AG20443 (cell line): ENCODE measurements around the gene KIF1A.

Source experiments
- DNase-seq: peaks from one replicate; pipeline ENCODE4 v3.0.0; 2012; ENCODE audit warnings: low spot score, mixed read lengths

KIF1A gene

DNA sequence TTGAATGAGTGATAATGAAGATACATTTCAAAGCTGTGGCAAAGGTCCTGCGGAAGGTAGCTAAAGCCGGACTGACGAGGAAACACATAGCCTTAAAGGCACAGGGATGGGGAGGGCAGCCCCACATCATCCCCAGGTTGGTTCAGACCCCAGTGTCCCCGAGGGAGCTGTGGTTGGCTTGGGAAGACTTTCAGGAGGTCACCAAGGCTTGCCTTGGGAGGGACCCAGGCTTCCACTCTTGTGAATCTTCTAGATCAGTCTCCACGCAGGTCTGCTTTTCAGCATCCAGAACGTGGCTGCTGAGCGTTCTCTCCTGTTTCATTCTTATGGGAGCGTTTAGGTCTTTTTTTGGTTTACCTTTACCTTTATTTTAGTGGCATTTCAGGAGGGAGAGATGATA lies 16.8 kb downstream of the KIF1A start:
- no peak for DNase-seq

DNA sequence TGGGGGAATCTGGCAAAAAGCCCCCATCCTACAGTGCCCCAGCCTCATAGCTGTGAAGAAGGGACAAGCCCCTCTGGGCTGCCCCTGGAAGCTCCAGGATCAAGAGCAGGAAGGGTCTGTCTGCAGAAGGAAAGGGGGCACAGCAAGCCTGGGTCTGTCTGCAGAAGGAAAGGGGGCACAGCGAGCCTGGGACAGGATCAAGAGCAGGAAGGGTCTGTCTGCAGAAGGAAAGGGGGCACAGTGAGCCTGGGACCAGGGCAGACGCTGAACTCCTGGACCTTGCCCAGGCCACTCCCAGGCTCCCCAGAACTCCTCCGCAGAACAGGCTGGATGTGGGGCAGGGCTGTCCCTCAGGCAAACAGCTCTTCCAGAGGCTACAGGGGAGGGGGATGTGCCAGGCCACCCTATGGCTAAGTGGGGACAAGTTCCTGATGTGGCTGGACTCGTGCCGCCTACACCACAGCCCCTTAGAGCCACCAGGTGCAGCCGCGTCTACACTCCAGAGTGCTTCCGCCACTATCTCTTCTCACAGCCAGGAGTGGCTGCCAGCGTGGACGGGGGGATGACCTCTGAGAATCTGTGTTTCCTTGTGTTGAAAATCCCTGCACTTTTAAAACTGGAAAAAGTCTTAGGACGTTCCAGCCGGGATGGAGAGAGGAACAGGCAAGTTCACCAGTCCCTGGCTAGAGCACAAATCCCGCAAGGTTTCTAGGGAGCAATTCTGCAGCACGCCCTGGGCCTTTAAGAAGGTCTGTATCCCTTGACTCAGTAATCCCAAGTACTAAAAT lies 20.8 kb downstream of the KIF1A start:
- DNase-seq, result no peak

GRCh38 chr2:240798327-240798905 lies 21.6 kb downstream of the KIF1A start:
- DNase-seq, result no peak

- DNase-seq, result no peak
These were observed 22.1 kb downstream of the KIF1A start for GRCh38 chr2:240797914-240798313.

DNA sequence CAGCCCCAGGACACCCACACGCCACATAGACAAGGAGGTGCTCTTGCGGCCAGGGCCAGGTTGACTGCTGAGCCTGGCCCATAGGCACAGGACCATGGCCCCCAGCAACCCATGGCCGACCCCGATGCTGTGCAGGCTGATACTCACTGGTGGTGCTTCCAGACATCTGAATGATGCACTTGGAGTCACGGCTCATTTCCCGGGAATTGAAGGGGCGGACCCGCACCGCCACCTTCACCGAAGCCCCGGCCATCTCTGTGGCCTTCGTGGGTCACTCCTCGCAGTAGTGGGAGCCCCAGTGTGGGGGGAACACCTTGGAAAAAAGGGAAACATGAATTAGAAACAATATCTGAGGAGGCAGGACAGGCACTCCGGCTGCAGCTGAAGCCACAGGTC lies 22.5 kb downstream of the KIF1A start:
- DNase-seq, result no peak

- DNase-seq, result no peak
These were observed 23.2 kb downstream of the KIF1A start for GRCh38 chr2:240796543-240797499.

DNA sequence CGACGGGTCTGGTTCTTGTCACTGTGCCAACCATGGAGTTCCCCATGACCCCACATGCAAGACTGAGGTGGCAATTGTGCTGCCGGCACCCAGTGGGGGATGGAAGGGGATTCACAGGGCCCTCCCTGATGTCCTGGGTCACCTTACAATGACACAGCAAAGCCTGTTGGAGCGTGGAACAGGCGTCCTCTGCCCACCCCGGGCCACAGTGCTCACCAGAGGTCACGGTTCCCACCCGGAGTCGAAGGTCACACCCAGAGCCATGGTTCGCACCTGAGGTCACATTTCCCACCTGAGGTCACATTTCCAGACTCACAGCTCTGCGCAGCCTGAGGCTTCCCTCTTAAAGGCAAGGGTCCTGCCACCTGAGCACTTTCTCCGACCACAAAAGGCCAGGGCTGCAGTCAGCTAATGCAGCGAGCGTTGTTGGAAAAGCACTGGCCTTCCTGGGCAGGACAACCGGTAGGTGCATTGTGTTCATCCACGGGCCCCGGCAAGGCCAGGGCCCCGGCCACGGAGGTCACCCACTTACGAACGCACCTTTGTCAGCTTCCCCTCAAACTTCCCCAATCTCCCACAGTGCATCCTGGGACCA lies 24.0 kb downstream of the KIF1A start:
- no peak for DNase-seq

- DNase-seq, result no peak
These were observed 24.6 kb downstream of the KIF1A start for GRCh38 chr2:240795454-240795853.

GRCh38 chr2:240794178-240794721 lies 25.8 kb downstream of the KIF1A start:
- DNase-seq, result no peak

- no peak for DNase-seq
These were observed 26.5 kb downstream of the KIF1A start for GRCh38 chr2:240793313-240794177.

- DNase-seq, result no peak
These were observed 27.2 kb downstream of the KIF1A start for GRCh38 chr2:240792629-240793312.

DNA sequence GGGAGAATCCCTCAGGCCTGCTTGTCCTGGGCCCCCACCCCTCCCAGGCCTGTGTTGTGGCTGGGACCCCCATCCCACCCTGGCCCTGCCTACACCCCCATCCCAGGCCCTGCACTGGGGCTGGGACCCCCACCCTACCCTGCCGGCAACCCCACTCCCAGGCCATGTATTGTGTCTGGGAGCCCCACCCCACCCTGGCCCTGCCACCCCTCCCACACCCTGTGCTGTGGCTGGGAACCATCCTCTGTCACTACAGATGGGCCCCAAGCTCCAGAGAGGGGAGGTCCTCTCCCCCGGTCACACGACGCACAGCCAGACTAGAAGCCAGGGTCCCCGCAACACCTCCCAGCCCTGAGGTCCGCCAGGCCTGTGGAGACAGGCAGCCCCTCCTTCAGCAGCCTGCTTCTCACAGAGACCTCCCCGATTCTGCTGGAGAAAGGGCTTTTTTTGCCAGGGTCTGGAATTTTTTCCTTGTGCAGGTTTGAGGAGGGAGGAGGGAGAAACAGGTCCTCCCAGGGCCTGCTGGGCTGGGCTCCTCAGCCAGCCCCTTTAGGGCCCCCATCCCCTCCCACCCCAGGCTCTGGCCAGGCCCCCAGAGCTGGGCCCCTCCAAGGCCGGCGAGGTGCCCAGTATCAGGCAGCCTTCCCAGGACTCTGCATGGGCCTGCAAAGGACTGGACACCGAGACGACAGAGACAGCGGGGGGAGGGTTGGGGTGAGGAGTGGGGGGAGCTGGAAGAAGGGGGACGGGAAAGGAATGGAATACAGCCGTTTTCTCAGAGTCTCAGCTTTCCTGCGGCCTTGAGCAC lies 28.0 kb downstream of the KIF1A start:
- no peak for DNase-seq

GRCh38 chr2:240791221-240791800 lies 28.7 kb downstream of the KIF1A start:
- DNase-seq, result no peak

DNA sequence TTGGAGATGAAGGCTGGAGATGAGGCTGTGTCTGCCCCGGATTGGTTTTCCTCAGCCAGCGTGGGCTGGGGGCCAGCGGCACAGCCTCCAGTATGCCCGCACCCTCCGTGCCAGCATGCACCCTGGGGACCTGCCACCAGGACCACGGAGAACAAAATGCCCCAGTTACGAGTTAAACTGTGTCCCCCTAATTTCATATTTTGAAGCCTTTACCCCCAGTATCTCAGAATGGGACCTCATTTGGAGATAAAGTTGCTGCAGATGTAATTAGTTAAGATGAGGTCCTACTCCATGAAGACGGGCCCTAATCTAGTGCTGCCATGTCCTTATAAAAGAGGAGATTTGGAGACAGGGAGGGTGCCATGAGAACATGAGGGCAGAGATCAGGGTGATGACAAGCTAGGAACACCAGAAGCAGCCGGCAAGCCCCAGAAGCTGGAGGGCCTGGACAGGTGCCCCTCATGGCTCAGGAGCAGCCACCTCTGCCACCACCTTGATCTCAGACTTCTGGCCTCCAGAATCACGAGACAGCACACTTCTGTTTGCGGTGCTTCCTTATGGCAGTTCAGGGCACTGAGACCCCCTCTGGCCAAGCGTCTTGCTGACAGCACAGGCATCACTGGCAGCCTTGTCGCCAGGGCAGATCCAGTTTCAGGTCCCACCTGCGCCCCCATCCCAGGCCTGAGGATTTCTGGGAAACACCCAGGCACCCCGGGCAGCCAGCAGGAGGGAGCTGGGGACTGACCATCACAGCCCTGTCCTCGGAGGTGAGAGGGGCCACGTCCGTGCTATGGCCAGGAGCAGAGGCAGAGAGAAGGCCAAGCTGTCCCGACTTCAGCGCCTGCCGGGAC lies 29.4 kb downstream of the KIF1A start:
- no peak for DNase-seq

- no peak for DNase-seq
These were observed 30.3 kb downstream of the KIF1A start for GRCh38 chr2:240789501-240790369.

DNA sequence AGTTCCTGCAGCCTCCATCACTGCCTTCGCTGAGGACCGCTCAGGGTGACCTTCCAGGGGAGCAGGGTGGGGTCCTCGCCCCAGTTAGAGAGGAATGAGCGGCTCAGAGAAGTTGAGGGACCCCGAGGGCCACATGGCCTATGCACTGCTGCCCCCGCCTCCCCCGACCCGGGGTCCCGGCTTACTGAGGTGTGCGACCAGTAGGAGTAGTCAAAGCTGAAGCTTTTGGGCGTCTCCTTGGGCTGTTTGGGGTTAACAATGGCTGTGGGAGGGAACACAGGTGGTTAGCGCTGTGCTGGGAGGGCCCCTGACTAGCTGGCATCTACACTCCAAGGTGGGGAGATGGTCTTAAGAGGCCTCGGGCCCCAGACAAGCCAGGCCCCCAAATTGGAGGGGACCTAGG lies 31.0 kb downstream of the KIF1A start:
- DNase-seq, result no peak

DNA sequence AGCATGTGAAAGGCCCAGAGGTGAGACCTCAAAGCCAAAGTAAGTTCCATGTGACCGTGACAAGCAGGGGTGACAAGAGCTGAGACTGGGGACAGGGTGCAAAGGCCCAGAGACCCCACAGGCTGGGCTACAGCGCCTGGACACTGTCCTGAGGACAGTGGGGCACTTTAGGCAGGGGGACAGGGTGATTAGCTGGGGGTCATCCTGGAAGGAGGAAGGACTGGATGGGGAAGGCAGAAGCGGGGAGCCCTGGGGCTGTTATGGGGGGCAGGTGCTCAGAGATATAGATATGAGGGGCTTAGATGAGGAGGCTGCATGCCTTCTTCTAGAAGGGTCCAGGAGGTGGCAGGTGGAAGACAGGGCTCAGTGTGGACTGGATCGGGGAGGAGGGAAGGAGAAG lies 31.5 kb downstream of the KIF1A start:
- DNase-seq, result no peak
